Endothelial cell of umbilical vein (primary cell): ENCODE results near the gene SGSH. TPM values are rescaled to one million over a fixed set of nuclear protein-coding genes. Genes with fewer than 3 reads are reported as not detected.

Experiments used
- BruUV-seq: library from RNA; stranded (reverse); fragments of 400-500 nt; replicated peaks from 2 replicates; lab custom pipeline; 2021; lab: Mats Ljungman, UMichigan
- CTCF ChIA-PET: fragments of 300-600, 350-600 bp; sonication (Branson Sonifier 250); formaldehyde crosslinking; loops from one replicate; lab custom pipeline; 2021; ENCODE audit warnings: antibody characterized with exemption, inconsistent platforms; lab: Charles Lee
- POLR2A ChIA-PET: fragments of 300-600, 350-600 bp; sonication (Branson Sonifier 250); formaldehyde crosslinking; loops from one replicate; lab custom pipeline; 2021; ENCODE audit warnings: antibody characterized with exemption, inconsistent platforms; lab: Charles Lee
- DNase-seq: peaks from one replicate; pipeline ENCODE4 v3.0.0-alpha.2; 2011; ENCODE audit warnings: low read depth, low spot score
- FAIRE-seq: peaks from 2 replicates; lab custom pipeline; 2011; peaks lifted over from hg19 to GRCh38; lab: Jason Lieb, UNC
- H2AFZ ChIP-seq: 2 replicates; pipeline ENCODE4 v1.6.0; 2012; ENCODE audit warnings: low read depth, low read length, control low read depth, inconsistent platforms
- H3K27ac ChIP-seq: 2 replicates; pipeline ENCODE4 v1.5.1; 2011; ENCODE audit warnings: low read depth, mild to moderate bottlenecking, control low read depth, low read length, moderate library complexity; ENCODE audit not compliant: insufficient read depth
- H3K27me3 ChIP-seq, 2 experiments: 2 replicates each; pipeline versions ENCODE4 v1.6.0 to v1.6.1; 2011; ENCODE audit warnings: low read length in 2 of 2, mixed read lengths in 1 of 2; ENCODE audit not compliant: control insufficient read depth in 2 of 2, insufficient read depth in 2 of 2
- H3K36me3 ChIP-seq, 2 experiments: 2 replicates in 1 of 2; 3 replicates in 1 of 2; pipeline ENCODE4 v1.5.1; 2011; ENCODE audit warnings: low read length in 2 of 2, mild to moderate bottlenecking in 1 of 2, moderate library complexity in 1 of 2; ENCODE audit not compliant: control insufficient read depth in 2 of 2, insufficient read depth in 2 of 2; ENCODE audit errors: extremely low read depth in 1 of 2
- H3K4me1 ChIP-seq: 3 replicates; pipeline ENCODE4 v1.5.1; 2011; ENCODE audit warnings: mild to moderate bottlenecking, low read length; ENCODE audit not compliant: control insufficient read depth, insufficient read depth; ENCODE audit errors: extremely low read depth
- H3K4me2 ChIP-seq: 2 replicates; pipeline ENCODE4 v1.6.1; 2011; ENCODE audit warnings: low read length, control low read depth, mixed read lengths; ENCODE audit not compliant: insufficient read depth
- H3K4me3 ChIP-seq, 3 experiments: fragments of 200-600 bp in 1 of 3; sonication (generic), shearing (Covaris generic) in 1 of 3; replicated peaks in 1 of 3; 2 replicates each; pipeline ENCODE4 v1.5.1; 2011 to 2016; ENCODE audit warnings: control low read depth in 3 of 3, low read length in 3 of 3, mild to moderate bottlenecking in 2 of 3, inconsistent platforms in 1 of 3, low read depth in 1 of 3, moderate library complexity in 1 of 3; ENCODE audit not compliant: insufficient read depth in 1 of 3
- H3K79me2 ChIP-seq: 2 replicates; pipeline ENCODE4 v1.6.0; 2012; ENCODE audit warnings: low read length, inconsistent platforms; ENCODE audit not compliant: control insufficient read depth, insufficient read depth
- H3K9ac ChIP-seq: replicated peaks from 2 replicates; pipeline ENCODE3; 2011; ENCODE audit warnings: low read length, control low read depth; ENCODE audit not compliant: insufficient read depth; ENCODE audit errors: extremely low read depth
- H3K9me1 ChIP-seq: replicated peaks from 3 replicates; pipeline ENCODE4 v1.6.0; 2011; ENCODE audit warnings: mild to moderate bottlenecking, low read length; ENCODE audit not compliant: control insufficient read depth, insufficient read depth; ENCODE audit errors: extremely low read depth
- H3K9me3 ChIP-seq: replicated peaks from 2 replicates; pipeline ENCODE4 v1.5.1; 2012; ENCODE audit warnings: low read length, inconsistent platforms; ENCODE audit not compliant: control insufficient read depth, insufficient read depth
- H4K20me1 ChIP-seq: replicated peaks from 2 replicates; pipeline ENCODE3; 2011; ENCODE audit warnings: mild to moderate bottlenecking, low read length; ENCODE audit not compliant: control insufficient read depth, insufficient read depth; ENCODE audit errors: extremely low read depth
- EZH2 ChIP-seq: IDR thresholded peaks from 2 replicates; pipeline ENCODE4 v1.6.1; 2012; ENCODE audit warnings: borderline replicate concordance, low read depth, mild to moderate bottlenecking, moderate library complexity, low read length, inconsistent platforms; ENCODE audit not compliant: severe bottlenecking
- FOS ChIP-seq: IDR thresholded peaks from 2 replicates; pipeline ENCODE4 v1.6.1; 2011; ENCODE audit warnings: mild to moderate bottlenecking, low read length, moderate library complexity, borderline replicate concordance; ENCODE audit not compliant: insufficient read depth
- GATA2 ChIP-seq: IDR thresholded peaks from 2 replicates; pipeline ENCODE4 v1.7.0; 2011; ENCODE audit warnings: low read depth, mild to moderate bottlenecking, moderate library complexity, mixed read lengths, low read length; ENCODE audit not compliant: insufficient read length, insufficient read depth
- JUN ChIP-seq: IDR thresholded peaks from 2 replicates; pipeline ENCODE4 v1.6.1; 2011; ENCODE audit warnings: borderline replicate concordance, low read depth; ENCODE audit not compliant: insufficient read length, insufficient read depth
- MYC ChIP-seq: IDR thresholded peaks from one replicate; pipeline ENCODE4 v1.6.1; 2011; ENCODE audit warnings: mild to moderate bottlenecking, low read depth, low read length
- POLR2A ChIP-seq: IDR thresholded peaks from 2 replicates; pipeline ENCODE4 v1.6.1; 2012; ENCODE audit warnings: low read depth, mild to moderate bottlenecking, control low read depth, low read length
- POLR2AphosphoS5 ChIP-seq: IDR thresholded peaks from 2 replicates; pipeline ENCODE4 v1.6.1; 2012; ENCODE audit warnings: low read depth, mild to moderate bottlenecking, control low read depth, low read length, moderate library complexity; ENCODE audit not compliant: insufficient read depth
- dilution Hi-C: fragments of 300-500 bp; cut with MboI; formaldehyde crosslinking; loops from one replicate; pipeline ENCODE4 v1.15.0; 2019; ENCODE audit warnings: low sequenced_read_pairs; ENCODE audit not compliant: extremely low pct_ligation_motif_present
- intact Hi-C: fragments of 100-400 bp; cut with micrococcal nuclease; formaldehyde crosslinking; loops from one replicate; pipeline ENCODE4 v1.10.0; 2022
- polyA plus RNA-seq, 4 experiments: library from polyadenylated mRNA; depleted of rRNA in 3 of 4; stranded (reverse) in 3 of 4; unstranded in 1 of 4; fragments of >200 nt; gene quantifications; 2 replicates each; pipeline versions ENCODE4 v1.2.1 to v1.2.3, GENCODE V29; 2011 to 2012; ENCODE audit warnings: missing spikeins in 1 of 4
- total RNA-seq: library from RNA; stranded (reverse); gene quantifications from 2 replicates; pipeline ENCODE4 v1.2.3, GENCODE V29; 2021
- TF ChIP-seq, protein P1 (sequence below), 2 donors: IDR thresholded peaks; 1 replicate in 1 of 2; 2 replicates in 1 of 2; pipeline ENCODE4 v1.5.1; 2011; ENCODE audit warnings: low read length in 2 of 2, mild to moderate bottlenecking in 2 of 2, moderate library complexity in 2 of 2, control low read depth in 1 of 2, inconsistent platforms in 1 of 2, low read depth in 1 of 2; ENCODE audit not compliant: insufficient read depth in 1 of 2; ENCODE audit errors: extremely low read depth in 1 of 2
- TF ChIP-seq, protein P2 (sequence below): IDR thresholded peaks from 2 replicates; pipeline ENCODE4 v1.6.1; 2011; ENCODE audit not compliant: insufficient read depth, insufficient read length

Gene SGSH
- total and polyA plus RNA-seq, 2 donors (not counting 3 experiments of a cell fraction or from before 2014, with no cell fraction given) = 81.4 to 217 TPM

DNA sequence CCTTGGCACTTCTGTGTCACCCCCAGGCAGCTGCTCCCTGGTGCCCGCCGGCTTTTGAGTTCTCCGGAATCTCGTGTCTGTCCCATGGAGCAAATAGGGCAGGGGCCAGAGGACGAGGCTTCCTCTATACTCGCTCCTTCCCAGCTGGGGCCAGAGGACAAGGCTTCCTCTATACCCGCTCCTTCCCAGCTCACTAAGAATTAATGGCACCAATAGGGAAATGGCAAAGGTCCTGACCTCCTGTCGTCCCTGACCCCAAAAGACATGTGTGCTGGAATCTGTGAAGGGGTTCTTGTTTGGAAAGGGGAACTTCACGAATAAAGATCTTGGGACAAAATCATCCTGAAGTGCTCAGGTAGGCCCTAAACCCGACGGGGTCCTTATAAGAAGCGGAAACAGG lies 7.6 kb downstream of the SGSH start:
- BruUV-seq = no TSS peak
- Histone ChIP-seq H3K4me3 (no peak overlapping the region), H2AFZ (no peak overlapping the region), H3K36me3 (peaks cover 11 to 50% of the 10 kb centered on the region in 2 experiments), H3K4me2 (no peak overlapping the region), H3K27ac (no peak overlapping the region), H3K27me3 (no peaks in the 10 kb centered on the region), H3K79me2 (no peaks in the 10 kb centered on the region), H3K4me1 (no peaks in the 10 kb centered on the region), H4K20me1 (no peaks in the 10 kb centered on the region), H3K9ac (no peak overlapping the region), H3K9me1 (no peaks in the 10 kb centered on the region), H3K9me3 (no peaks in the 10 kb centered on the region)
- ChIA-PET POLR2A (no interaction called here), CTCF (interaction anchor here (2.8 kb wide), 1 partner anchor 17 kb away, joined by 10 read pairs; no protein-coding TSS in a partner anchor)
- dilution Hi-C loops = no loop called here
- DNase-seq (no peak), FAIRE-seq (no peak)
- intact Hi-C loops = no loop called here
- TF ChIP-seq POLR2AphosphoS5 = no peak
- no peak for TF ChIP-seq MYC
- TF ChIP-seq, protein P1, sequence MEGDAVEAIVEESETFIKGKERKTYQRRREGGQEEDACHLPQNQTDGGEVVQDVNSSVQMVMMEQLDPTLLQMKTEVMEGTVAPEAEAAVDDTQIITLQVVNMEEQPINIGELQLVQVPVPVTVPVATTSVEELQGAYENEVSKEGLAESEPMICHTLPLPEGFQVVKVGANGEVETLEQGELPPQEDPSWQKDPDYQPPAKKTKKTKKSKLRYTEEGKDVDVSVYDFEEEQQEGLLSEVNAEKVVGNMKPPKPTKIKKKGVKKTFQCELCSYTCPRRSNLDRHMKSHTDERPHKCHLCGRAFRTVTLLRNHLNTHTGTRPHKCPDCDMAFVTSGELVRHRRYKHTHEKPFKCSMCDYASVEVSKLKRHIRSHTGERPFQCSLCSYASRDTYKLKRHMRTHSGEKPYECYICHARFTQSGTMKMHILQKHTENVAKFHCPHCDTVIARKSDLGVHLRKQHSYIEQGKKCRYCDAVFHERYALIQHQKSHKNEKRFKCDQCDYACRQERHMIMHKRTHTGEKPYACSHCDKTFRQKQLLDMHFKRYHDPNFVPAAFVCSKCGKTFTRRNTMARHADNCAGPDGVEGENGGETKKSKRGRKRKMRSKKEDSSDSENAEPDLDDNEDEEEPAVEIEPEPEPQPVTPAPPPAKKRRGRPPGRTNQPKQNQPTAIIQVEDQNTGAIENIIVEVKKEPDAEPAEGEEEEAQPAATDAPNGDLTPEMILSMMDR (IDR thresholded peaks at IDR 0.05; ENCODE audit: extremely low read depth in 1 of 2, insufficient read depth in 1 of 2, low read depth in 1 of 2, low read length in 2 of 2) = no peak
- TF ChIP-seq FOS = no peak
- TF ChIP-seq GATA2 = no peak
- TF ChIP-seq POLR2A = no peak

DNA sequence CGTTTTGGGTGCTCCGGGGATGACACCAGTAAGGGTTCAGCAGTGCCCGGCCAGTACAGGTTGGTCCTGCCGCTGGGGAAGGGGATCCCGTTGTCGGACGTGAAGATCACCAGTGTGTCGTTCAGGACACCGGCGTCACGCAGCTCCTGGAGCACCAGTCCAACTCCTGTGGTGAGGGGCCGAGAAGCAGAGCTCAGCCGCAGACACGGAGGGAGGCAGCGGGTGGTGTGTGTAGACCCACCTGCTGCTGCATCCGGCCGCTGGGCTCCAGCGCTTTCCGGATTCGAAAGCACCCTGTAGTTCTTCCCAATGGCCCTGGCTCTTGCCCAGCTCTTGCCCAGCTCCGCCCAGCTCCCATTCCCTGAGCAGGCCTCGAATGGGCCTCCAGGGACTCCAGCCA lies 8.0 kb downstream of the SGSH start:
- Histone ChIP-seq H2AFZ (no peak overlapping the region), H3K4me1 (no peaks in the 10 kb centered on the region), H3K27ac (no peak overlapping the region), H4K20me1 (no peaks in the 10 kb centered on the region), H3K9me1 (no peaks in the 10 kb centered on the region), H3K4me2 (no peak overlapping the region), H3K9ac (no peak overlapping the region), H3K79me2 (no peaks in the 10 kb centered on the region), H3K4me3 (no peak overlapping the region), H3K36me3 (peaks cover 8 to 50% of the 10 kb centered on the region in 2 experiments), H3K9me3 (no peaks in the 10 kb centered on the region), H3K27me3 (no peaks in the 10 kb centered on the region)
- dilution Hi-C loops = no loop called here
- ChIA-PET CTCF (interaction anchor here (0.5 to 2.8 kb wide), 2 partner anchors 17 to 37 kb away, joined by 3 to 10 read pairs; no protein-coding TSS in a partner anchor), POLR2A (no interaction called here)
- DNase-seq = no peak
- BruUV-seq = no TSS peak
- TF ChIP-seq, protein P2, sequence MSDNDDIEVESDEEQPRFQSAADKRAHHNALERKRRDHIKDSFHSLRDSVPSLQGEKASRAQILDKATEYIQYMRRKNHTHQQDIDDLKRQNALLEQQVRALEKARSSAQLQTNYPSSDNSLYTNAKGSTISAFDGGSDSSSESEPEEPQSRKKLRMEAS = no peak
- TF ChIP-seq JUN (no peak), POLR2A (no peak), FOS (no peak), POLR2AphosphoS5 (no peak), MYC (no peak), GATA2 (no peak), EZH2 (no peak)
- TF ChIP-seq, protein P1 (IDR thresholded peaks at IDR 0.05; ENCODE audit: extremely low read depth in 1 of 2, insufficient read depth in 1 of 2, low read depth in 1 of 2, low read length in 2 of 2) = no peak
- FAIRE-seq = no peak
- intact Hi-C loops = no loop called here
